Fibroblast of villous mesenchyme (primary cell): ENCODE data around the gene FAM124A. TPM values are rescaled to one million over a fixed set of nuclear protein-coding genes. Genes with fewer than 3 reads are reported as not detected.
"Not testable (repeated sequence)": the region's sequence is repeated elsewhere in the genome, so short reads cannot be mapped to it uniquely, and the experiment has no call there.

Source experiments
- DNase-seq: peaks from one replicate; pipeline ENCODE4 v3.0.0-alpha.2; 2010; ENCODE audit warnings: low read depth
- H3K4me3 ChIP-seq: 2 replicates; pipeline ENCODE4 v1.5.1; 2011; ENCODE audit warnings: low read depth, mild to moderate bottlenecking, low read length
- CTCF ChIP-seq: IDR thresholded peaks from 2 replicates; pipeline ENCODE4 v1.5.1; 2012; ENCODE audit warnings: low read depth, mild to moderate bottlenecking, low read length; ENCODE audit not compliant: insufficient read depth
- total RNA-seq: library from RNA; depleted of rRNA; stranded (reverse); fragments of >200 nt; gene quantifications from 2 replicates; pipeline ENCODE4 v1.2.3, GENCODE V29; 2012

The FAM124A gene
- total RNA-seq, 1 donor = 25.0 TPM

- no peak overlapping the region for H3K4me3 ChIP-seq
- no peak for TF ChIP-seq CTCF
- DNase-seq = no peak
Observed at GRCh38 chr13:51277928-51278327, 55.7 kb downstream of the FAM124A start.

GRCh38 chr13:51278426-51279130 is 56.4 kb downstream of the FAM124A start:
- H3K4me3 ChIP-seq = no peak overlapping the region
- TF ChIP-seq CTCF = no peak
- no peak for DNase-seq

- no peak overlapping the region for H3K4me3 ChIP-seq
- no peak for TF ChIP-seq CTCF
- DNase-seq = no peak
Observed at GRCh38 chr13:51280379-51280940, 58.3 kb downstream of the FAM124A start.

GRCh38 chr13:51282322-51282721 is 60.1 kb downstream of the FAM124A start:
- no peak for TF ChIP-seq CTCF
- no peak for DNase-seq

GRCh38 chr13:51282923-51283322 is 60.7 kb downstream of the FAM124A start:
- H3K4me3 ChIP-seq, DNase-seq: not testable (repeated sequence)

More at GRCh38 chr13:51282322-51282721, 60.1 kb downstream of the FAM124A start:
- no peak overlapping the region for H3K4me3 ChIP-seq

GRCh38 chr13:51283371-51283770 is 61.2 kb downstream of the FAM124A start:
- no peak for TF ChIP-seq CTCF
- no peak for DNase-seq
- H3K4me3 ChIP-seq = no peak overlapping the region

- TF ChIP-seq CTCF = no peak
- no peak overlapping the region for H3K4me3 ChIP-seq
- no peak for DNase-seq
Observed at GRCh38 chr13:51284339-51284738, 62.1 kb downstream of the FAM124A start.
